GM23338 (cell line): Measurements from ENCODE around the gene CPLANE2. TPM values are rescaled to one million over a fixed set of nuclear protein-coding genes. Genes with fewer than 3 reads are reported as not detected.

Experiments used
- ATAC-seq: fragments of 200-7000 bp; cut with Tn5 transposase; 3 replicates; pipeline ENCODE4 v1.9.1; 2020
- DNase-seq: peaks from one replicate; pipeline ENCODE4 v3.0.0-alpha.2; 2015; ENCODE audit warnings: low spot score
- H2AFZ ChIP-seq: fragments of 200-600 bp; sonication (generic); 2 replicates; pipeline ENCODE4 v1.8.0; 2016; ENCODE audit warnings: antibody characterized with exemption, mild to moderate bottlenecking, moderate library complexity
- H3F3A ChIP-seq: fragments of 200-600 bp; sonication (generic); replicated peaks from 2 replicates; pipeline ENCODE4 v1.8.0; 2017; ENCODE audit warnings: antibody characterized with exemption, mixed run types, low read depth
- H3K27ac ChIP-seq: fragments of 200-600 bp; sonication (generic); 2 replicates; pipeline ENCODE4 v1.6.1; 2016; ENCODE audit warnings: low read depth
- H3K27me3 ChIP-seq: fragments of 200-600 bp; sonication (generic); 2 replicates; pipeline ENCODE4 v1.8.0; 2016; ENCODE audit warnings: mild to moderate bottlenecking, mixed run types, moderate library complexity; ENCODE audit not compliant: insufficient read depth
- H3K36me3 ChIP-seq: fragments of 200-600 bp; sonication (generic); 2 replicates; pipeline ENCODE4 v1.8.0; 2016; ENCODE audit warnings: mild to moderate bottlenecking; ENCODE audit not compliant: insufficient read depth
- H3K4me1 ChIP-seq: fragments of 200-600 bp; sonication (generic); 2 replicates; pipeline ENCODE4 v1.8.0; 2016; ENCODE audit warnings: mild to moderate bottlenecking, moderate library complexity; ENCODE audit not compliant: insufficient read depth
- H3K4me2 ChIP-seq: fragments of 200-600 bp; sonication (generic); 2 replicates; pipeline ENCODE4 v1.7.1; 2017; ENCODE audit warnings: mixed run types
- H3K4me3 ChIP-seq: fragments of 200-600 bp; sonication (generic); 2 replicates; pipeline ENCODE4 v1.6.1; 2016; ENCODE audit warnings: mixed run types
- H3K79me2 ChIP-seq: fragments of 200-600 bp; sonication (generic); replicated peaks from 2 replicates; pipeline ENCODE4 v1.8.0; 2017; ENCODE audit warnings: mild to moderate bottlenecking; ENCODE audit not compliant: insufficient read depth
- H3K9me2 ChIP-seq: fragments of 200-600 bp; sonication (generic); 2 replicates; pipeline ENCODE4 v1.8.0; 2017; ENCODE audit not compliant: insufficient read depth
- H4K20me1 ChIP-seq: fragments of 200-600 bp; sonication (generic); replicated peaks from 2 replicates; pipeline ENCODE4 v1.8.0; 2017; ENCODE audit warnings: mild to moderate bottlenecking; ENCODE audit not compliant: insufficient read depth
- H3K27ac Mint-ChIP-seq: 2 replicates; pipeline ENCODE4 v1.8.0; 2020; ENCODE audit warnings: inconsistent platforms, mild to moderate bottlenecking, moderate library complexity, mixed read lengths
- H3K27me3 Mint-ChIP-seq: 3 replicates; pipeline ENCODE4 v1.8.0; 2022; ENCODE audit warnings: low read depth, mild to moderate bottlenecking, moderate library complexity, mixed read lengths, inconsistent platforms; ENCODE audit not compliant: insufficient read depth, poor library complexity
- H3K36me3 Mint-ChIP-seq: 3 replicates; pipeline ENCODE4 v1.8.0; 2021; ENCODE audit warnings: low read depth, mild to moderate bottlenecking, inconsistent platforms, moderate library complexity, mixed read lengths
- H3K4me1 Mint-ChIP-seq: 3 replicates; pipeline ENCODE4 v1.8.0; 2020; ENCODE audit warnings: mild to moderate bottlenecking, inconsistent platforms, mixed read lengths
- H3K4me3 Mint-ChIP-seq: 3 replicates; pipeline ENCODE4 v1.8.0; 2021; ENCODE audit warnings: moderate library complexity, mild to moderate bottlenecking, inconsistent platforms, mixed read lengths
- H3K9me3 Mint-ChIP-seq: 3 replicates; pipeline ENCODE4 v1.8.0; 2020; ENCODE audit warnings: moderate library complexity, mild to moderate bottlenecking, inconsistent platforms, mixed read lengths
- CREB1 ChIP-seq: fragments of 250-450 bp; sonication (Bioruptor Pico); IDR thresholded peaks from 2 replicates; pipeline ENCODE4 v1.5.0; 2020; ENCODE audit warnings: low read depth, mild to moderate bottlenecking, moderate library complexity
- EZH2phosphoT487 ChIP-seq: fragments of 200-600 bp; sonication (generic); IDR thresholded peaks from one replicate; pipeline ENCODE4 v1.8.1; 2018; ENCODE audit warnings: antibody characterized with exemption; ENCODE audit not compliant: unreplicated experiment
- JUNB ChIP-seq: IDR thresholded peaks from one replicate; pipeline ENCODE4 v1.6.1; 2016; ENCODE audit warnings: antibody characterized with exemption; ENCODE audit not compliant: unreplicated experiment
- NANOG ChIP-seq: IDR thresholded peaks from 2 replicates; pipeline ENCODE4 v1.6.1; 2016; ENCODE audit warnings: antibody characterized with exemption, borderline replicate concordance
- POLR2AphosphoS5 ChIP-seq: IDR thresholded peaks from 2 replicates; pipeline ENCODE4 v1.6.1; 2016; ENCODE audit warnings: antibody characterized with exemption, low read depth
- STAT1 ChIP-seq: IDR thresholded peaks from one replicate; pipeline ENCODE4 v1.6.1; 2016; ENCODE audit warnings: antibody characterized with exemption; ENCODE audit not compliant: unreplicated experiment
- ZNF114 ChIP-seq: fragments of 250-450 bp; sonication (Bioruptor Pico); IDR thresholded peaks from 2 replicates; pipeline ENCODE4 v1.5.0; 2020; ENCODE audit warnings: mild to moderate bottlenecking, moderate library complexity
- ZNF331 ChIP-seq: fragments of 250-450 bp; sonication (Bioruptor Pico); IDR thresholded peaks from 2 replicates; pipeline ENCODE4 v1.5.0; 2020; ENCODE audit warnings: low read depth, mild to moderate bottlenecking, moderate library complexity
- polyA plus RNA-seq: library from polyadenylated mRNA; unstranded; fragments of >200 nt; fragmentation: Nextera tagmentation; extraction: Ambion mirVana; gene quantifications from 2 replicates; pipeline ENCODE4 v1.2.1, GENCODE V29; 2016
- total RNA-seq: library from RNA; depleted of rRNA; stranded (reverse); fragments of >200 nt; shearing (Covaris generic); gene quantifications from 2 replicates; pipeline ENCODE4 v1.2.3, GENCODE V29; 2014
- TF ChIP-seq, protein P1 (sequence below), 2 experiments: fragments of 200-600 bp in 1 of 2; sonication (generic) in 1 of 2; conservative IDR thresholded peaks; 2 replicates each; pipeline versions ENCODE4 v1.5.1 to v1.6.1; 2016 to 2017; ENCODE audit warnings: antibody characterized with exemption in 2 of 2, low read depth in 2 of 2, mild to moderate bottlenecking in 2 of 2, moderate library complexity in 1 of 2
- TF ChIP-seq, protein P2 (sequence below): IDR thresholded peaks from 2 replicates; pipeline ENCODE4 v1.6.1; 2016; ENCODE audit warnings: antibody characterized with exemption
- TF ChIP-seq, protein P3 (sequence below): IDR thresholded peaks from one replicate; pipeline ENCODE4 v1.6.1; 2018; ENCODE audit warnings: antibody characterized with exemption; ENCODE audit not compliant: unreplicated experiment
- TF ChIP-seq, protein P4 (sequence below): fragments of 250-450 bp; sonication (Bioruptor Pico); IDR thresholded peaks from 2 replicates; pipeline ENCODE4 v1.5.0; 2020; ENCODE audit warnings: mild to moderate bottlenecking, moderate library complexity

Gene CPLANE2
- total and polyA plus RNA-seq, 2 experiments from 2014 or later, result 0.44 to 1.8 TPM

DNA sequence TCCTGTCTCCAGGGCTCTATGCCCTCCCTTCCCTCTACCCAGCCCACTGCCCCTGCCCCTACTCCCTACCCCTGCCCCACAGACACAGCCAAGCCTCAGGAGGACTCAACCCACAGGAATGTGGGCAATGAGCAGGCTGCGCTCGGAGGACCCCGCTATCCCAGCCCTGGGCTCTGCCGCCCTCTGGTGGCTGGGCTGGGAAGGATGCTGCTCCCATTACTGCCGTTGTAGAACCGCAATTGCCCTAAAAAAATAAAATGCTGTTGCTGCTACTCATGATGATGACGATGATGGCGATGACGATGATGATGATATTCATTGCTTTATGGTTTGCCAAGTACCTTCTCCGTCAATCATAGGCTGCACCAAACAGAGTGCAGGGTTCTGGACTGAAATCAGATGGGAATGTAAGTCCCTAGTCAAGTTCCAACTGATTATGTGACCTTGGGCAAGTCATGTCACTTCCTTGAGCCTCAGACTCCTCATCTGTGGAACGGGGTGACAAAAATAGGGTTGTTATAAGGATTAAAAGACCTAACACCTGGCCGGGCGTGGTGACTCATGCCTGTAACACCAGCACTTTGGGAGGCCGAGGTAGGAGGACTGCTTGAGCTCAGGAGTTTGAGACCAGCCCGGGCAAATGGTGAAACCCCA is 49.1 kb downstream of the CPLANE2 start:
- Histone ChIP-seq H4K20me1 (no peaks in the 10 kb centered on the region), H3K9me2 (no peaks in the 10 kb centered on the region), H3K4me1 (no peaks in the 10 kb centered on the region; the same call in 1 of the 2 replicates), H3F3A (no peaks in the 10 kb centered on the region), H2AFZ (no peak overlapping the region), H3K36me3 (no peaks in the 10 kb centered on the region), H3K27me3 (no peaks in the 10 kb centered on the region), H3K79me2 (no peaks in the 10 kb centered on the region), H3K4me2 (no peak overlapping the region), H3K27ac (no peak overlapping the region), H3K4me3 (no peak overlapping the region)
- peaks cover 7% of the 10 kb centered on the region for H3K27me3 Mint-ChIP-seq
- TF ChIP-seq, protein P1, sequence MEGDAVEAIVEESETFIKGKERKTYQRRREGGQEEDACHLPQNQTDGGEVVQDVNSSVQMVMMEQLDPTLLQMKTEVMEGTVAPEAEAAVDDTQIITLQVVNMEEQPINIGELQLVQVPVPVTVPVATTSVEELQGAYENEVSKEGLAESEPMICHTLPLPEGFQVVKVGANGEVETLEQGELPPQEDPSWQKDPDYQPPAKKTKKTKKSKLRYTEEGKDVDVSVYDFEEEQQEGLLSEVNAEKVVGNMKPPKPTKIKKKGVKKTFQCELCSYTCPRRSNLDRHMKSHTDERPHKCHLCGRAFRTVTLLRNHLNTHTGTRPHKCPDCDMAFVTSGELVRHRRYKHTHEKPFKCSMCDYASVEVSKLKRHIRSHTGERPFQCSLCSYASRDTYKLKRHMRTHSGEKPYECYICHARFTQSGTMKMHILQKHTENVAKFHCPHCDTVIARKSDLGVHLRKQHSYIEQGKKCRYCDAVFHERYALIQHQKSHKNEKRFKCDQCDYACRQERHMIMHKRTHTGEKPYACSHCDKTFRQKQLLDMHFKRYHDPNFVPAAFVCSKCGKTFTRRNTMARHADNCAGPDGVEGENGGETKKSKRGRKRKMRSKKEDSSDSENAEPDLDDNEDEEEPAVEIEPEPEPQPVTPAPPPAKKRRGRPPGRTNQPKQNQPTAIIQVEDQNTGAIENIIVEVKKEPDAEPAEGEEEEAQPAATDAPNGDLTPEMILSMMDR (conservative IDR thresholded peaks at IDR 0.05; ENCODE audit: low read depth in 2 of 2), result peak; percentile 98 to 99
- no peak for TF ChIP-seq ZNF331 (CRISPR knock-in tag)
- TF ChIP-seq JUNB, result no peak
- TF ChIP-seq NANOG, result no peak
- TF ChIP-seq POLR2AphosphoS5, result no peak
- TF ChIP-seq, protein P2, sequence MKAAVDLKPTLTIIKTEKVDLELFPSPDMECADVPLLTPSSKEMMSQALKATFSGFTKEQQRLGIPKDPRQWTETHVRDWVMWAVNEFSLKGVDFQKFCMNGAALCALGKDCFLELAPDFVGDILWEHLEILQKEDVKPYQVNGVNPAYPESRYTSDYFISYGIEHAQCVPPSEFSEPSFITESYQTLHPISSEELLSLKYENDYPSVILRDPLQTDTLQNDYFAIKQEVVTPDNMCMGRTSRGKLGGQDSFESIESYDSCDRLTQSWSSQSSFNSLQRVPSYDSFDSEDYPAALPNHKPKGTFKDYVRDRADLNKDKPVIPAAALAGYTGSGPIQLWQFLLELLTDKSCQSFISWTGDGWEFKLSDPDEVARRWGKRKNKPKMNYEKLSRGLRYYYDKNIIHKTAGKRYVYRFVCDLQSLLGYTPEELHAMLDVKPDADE, result no peak
- TF ChIP-seq STAT1, result no peak
- TF ChIP-seq, protein P3, sequence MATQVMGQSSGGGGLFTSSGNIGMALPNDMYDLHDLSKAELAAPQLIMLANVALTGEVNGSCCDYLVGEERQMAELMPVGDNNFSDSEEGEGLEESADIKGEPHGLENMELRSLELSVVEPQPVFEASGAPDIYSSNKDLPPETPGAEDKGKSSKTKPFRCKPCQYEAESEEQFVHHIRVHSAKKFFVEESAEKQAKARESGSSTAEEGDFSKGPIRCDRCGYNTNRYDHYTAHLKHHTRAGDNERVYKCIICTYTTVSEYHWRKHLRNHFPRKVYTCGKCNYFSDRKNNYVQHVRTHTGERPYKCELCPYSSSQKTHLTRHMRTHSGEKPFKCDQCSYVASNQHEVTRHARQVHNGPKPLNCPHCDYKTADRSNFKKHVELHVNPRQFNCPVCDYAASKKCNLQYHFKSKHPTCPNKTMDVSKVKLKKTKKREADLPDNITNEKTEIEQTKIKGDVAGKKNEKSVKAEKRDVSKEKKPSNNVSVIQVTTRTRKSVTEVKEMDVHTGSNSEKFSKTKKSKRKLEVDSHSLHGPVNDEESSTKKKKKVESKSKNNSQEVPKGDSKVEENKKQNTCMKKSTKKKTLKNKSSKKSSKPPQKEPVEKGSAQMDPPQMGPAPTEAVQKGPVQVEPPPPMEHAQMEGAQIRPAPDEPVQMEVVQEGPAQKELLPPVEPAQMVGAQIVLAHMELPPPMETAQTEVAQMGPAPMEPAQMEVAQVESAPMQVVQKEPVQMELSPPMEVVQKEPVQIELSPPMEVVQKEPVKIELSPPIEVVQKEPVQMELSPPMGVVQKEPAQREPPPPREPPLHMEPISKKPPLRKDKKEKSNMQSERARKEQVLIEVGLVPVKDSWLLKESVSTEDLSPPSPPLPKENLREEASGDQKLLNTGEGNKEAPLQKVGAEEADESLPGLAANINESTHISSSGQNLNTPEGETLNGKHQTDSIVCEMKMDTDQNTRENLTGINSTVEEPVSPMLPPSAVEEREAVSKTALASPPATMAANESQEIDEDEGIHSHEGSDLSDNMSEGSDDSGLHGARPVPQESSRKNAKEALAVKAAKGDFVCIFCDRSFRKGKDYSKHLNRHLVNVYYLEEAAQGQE, result no peak
- peak; percentile 70; the same call in 1 of the 2 replicates for TF ChIP-seq CREB1 (CRISPR knock-in tag)
- TF ChIP-seq EZH2phosphoT487, result no peak
- TF ChIP-seq, protein P4, sequence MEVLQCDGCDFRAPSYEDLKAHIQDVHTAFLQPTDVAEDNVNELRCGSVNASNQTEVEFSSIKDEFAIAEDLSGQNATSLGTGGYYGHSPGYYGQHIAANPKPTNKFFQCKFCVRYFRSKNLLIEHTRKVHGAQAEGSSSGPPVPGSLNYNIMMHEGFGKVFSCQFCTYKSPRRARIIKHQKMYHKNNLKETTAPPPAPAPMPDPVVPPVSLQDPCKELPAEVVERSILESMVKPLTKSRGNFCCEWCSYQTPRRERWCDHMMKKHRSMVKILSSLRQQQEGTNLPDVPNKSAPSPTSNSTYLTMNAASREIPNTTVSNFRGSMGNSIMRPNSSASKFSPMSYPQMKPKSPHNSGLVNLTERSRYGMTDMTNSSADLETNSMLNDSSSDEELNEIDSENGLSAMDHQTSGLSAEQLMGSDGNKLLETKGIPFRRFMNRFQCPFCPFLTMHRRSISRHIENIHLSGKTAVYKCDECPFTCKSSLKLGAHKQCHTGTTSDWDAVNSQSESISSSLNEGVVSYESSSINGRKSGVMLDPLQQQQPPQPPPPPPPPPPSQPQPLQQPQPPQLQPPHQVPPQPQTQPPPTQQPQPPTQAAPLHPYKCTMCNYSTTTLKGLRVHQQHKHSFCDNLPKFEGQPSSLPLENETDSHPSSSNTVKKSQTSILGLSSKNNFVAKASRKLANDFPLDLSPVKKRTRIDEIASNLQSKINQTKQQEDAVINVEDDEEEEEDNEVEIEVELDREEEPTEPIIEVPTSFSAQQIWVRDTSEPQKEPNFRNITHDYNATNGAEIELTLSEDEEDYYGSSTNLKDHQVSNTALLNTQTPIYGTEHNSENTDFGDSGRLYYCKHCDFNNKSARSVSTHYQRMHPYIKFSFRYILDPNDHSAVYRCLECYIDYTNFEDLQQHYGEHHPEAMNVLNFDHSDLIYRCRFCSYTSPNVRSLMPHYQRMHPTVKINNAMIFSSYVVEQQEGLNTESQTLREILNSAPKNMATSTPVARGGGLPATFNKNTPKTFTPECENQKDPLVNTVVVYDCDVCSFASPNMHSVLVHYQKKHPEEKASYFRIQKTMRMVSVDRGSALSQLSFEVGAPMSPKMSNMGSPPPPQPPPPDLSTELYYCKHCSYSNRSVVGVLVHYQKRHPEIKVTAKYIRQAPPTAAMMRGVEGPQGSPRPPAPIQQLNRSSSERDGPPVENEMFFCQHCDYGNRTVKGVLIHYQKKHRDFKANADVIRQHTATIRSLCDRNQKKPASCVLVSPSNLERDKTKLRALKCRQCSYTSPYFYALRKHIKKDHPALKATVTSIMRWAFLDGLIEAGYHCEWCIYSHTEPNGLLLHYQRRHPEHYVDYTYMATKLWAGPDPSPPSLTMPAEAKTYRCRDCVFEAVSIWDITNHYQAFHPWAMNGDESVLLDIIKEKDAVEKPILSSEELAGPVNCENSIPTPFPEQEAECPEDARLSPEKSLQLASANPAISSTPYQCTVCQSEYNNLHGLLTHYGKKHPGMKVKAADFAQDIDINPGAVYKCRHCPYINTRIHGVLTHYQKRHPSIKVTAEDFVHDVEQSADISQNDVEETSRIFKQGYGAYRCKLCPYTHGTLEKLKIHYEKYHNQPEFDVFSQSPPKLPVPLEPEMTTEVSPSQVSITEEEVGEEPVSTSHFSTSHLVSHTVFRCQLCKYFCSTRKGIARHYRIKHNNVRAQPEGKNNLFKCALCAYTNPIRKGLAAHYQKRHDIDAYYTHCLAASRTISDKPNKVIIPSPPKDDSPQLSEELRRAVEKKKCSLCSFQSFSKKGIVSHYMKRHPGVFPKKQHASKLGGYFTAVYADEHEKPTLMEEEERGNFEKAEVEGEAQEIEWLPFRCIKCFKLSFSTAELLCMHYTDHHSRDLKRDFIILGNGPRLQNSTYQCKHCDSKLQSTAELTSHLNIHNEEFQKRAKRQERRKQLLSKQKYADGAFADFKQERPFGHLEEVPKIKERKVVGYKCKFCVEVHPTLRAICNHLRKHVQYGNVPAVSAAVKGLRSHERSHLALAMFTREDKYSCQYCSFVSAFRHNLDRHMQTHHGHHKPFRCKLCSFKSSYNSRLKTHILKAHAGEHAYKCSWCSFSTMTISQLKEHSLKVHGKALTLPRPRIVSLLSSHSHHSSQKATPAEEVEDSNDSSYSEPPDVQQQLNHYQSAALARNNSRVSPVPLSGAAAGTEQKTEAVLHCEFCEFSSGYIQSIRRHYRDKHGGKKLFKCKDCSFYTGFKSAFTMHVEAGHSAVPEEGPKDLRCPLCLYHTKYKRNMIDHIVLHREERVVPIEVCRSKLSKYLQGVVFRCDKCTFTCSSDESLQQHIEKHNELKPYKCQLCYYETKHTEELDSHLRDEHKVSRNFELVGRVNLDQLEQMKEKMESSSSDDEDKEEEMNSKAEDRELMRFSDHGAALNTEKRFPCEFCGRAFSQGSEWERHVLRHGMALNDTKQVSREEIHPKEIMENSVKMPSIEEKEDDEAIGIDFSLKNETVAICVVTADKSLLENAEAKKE (CRISPR knock-in tag), result no peak
- TF ChIP-seq ZNF114 (CRISPR knock-in tag), result no peak
- ATAC-seq (peak; percentile 88), DNase-seq (peak; percentile 83)
- H3K36me3 Mint-ChIP-seq, result no peaks in the 10 kb centered on the region
- H3K4me1 Mint-ChIP-seq, result no peaks in the 10 kb centered on the region; the same call in 2 of the 3 replicates
- no peak overlapping the region for H3K4me3 Mint-ChIP-seq
- H3K9me3 Mint-ChIP-seq, result no peaks in the 10 kb centered on the region
- H3K27ac Mint-ChIP-seq, result no peak overlapping the region
